ENCODE data around the gene ZFP57.

Gene ZFP57

GRCh38 chr6:29627755-29628418 lies 53.1 kb downstream of the ZFP57 start:
- peak overlapping the region; percentile 75 for H3K4me3 ChIP-seq (ENCODE audit: low read depth, low read length)

- peak overlapping the region; percentile 75 for H3K4me3 ChIP-seq (ENCODE audit: low read depth, low read length)
Observed at GRCh38 chr6:29626948-29627754, 53.8 kb downstream of the ZFP57 start.

GRCh38 chr6:29625337-29625930 lies 55.5 kb downstream of the ZFP57 start:
- H3K4me3 ChIP-seq (ENCODE audit: low read depth, low read length) = peak overlapping the region; percentile 75

- H3K4me3 ChIP-seq (ENCODE audit: low read depth, low read length) = no peak overlapping the region
Observed at GRCh38 chr6:29624520-29624961, 56.4 kb downstream of the ZFP57 start.
